B cell (primary cell): ENCODE results near the gene RAB6A. TPM values are rescaled to one million over a fixed set of nuclear protein-coding genes. Genes with fewer than 3 reads are reported as not detected.

Source experiments
- ATAC-seq: fragments of 200-7000 bp; cut with Tn5 transposase; one replicate; pipeline ENCODE4 v1.10.0; 2021; ENCODE audit warnings: low read depth, mild to moderate bottlenecking, moderate number of reproducible peaks, moderate library complexity
- CTCF ChIA-PET: fragments of 350-600 bp; sonication (Branson Sonifier 250); formaldehyde crosslinking; loops from one replicate; lab custom pipeline; 2021; ENCODE audit warnings: antibody characterized with exemption, inconsistent platforms; lab: Charles Lee
- POLR2A ChIA-PET: fragments of 350-600 bp; sonication (Branson Sonifier 250); formaldehyde crosslinking; loops from one replicate; lab custom pipeline; 2021; ENCODE audit warnings: antibody characterized with exemption; lab: Charles Lee
- DNase-seq: peaks from one replicate; pipeline ENCODE4 v3.0.0; 2013
- H2AFZ ChIP-seq: 2 replicates; pipeline ENCODE4 v1.6.1; 2012; ENCODE audit warnings: mild to moderate bottlenecking, low read depth, low read length; ENCODE audit not compliant: insufficient read depth, poor library complexity, severe bottlenecking
- H3K27ac ChIP-seq, 2 donors: 1 replicate in 1 of 2; 2 replicates in 1 of 2; pipeline ENCODE4 v1.5.1; 2012 to 2013; ENCODE audit warnings: low read length in 2 of 2, mild to moderate bottlenecking in 2 of 2, moderate library complexity in 1 of 2
- H3K27me3 ChIP-seq, 4 experiments: fragments of 200-600 bp in 1 of 4; sonication (generic) in 1 of 4; replicated peaks in 1 of 4; 1 replicate in 2 of 4; 2 replicates in 2 of 4; pipeline versions ENCODE4 v1.6.1 to v1.7.0; 2013 to 2016; ENCODE audit warnings: low read length in 3 of 4, mild to moderate bottlenecking in 2 of 4, mixed read lengths in 1 of 4, moderate library complexity in 1 of 4; ENCODE audit not compliant: insufficient read depth in 4 of 4, control insufficient read depth in 3 of 4; ENCODE audit errors: control extremely low read depth in 1 of 4
- H3K36me3 ChIP-seq, 2 experiments: replicated peaks in 1 of 2; 1 replicate in 1 of 2; 2 replicates in 1 of 2; pipeline versions ENCODE4 v1.6.1 to v1.7.1; 2013; ENCODE audit warnings: low read length in 1 of 2; ENCODE audit not compliant: insufficient read depth in 2 of 2, control insufficient read depth in 1 of 2; ENCODE audit errors: control extremely low read depth in 1 of 2, extremely low read depth in 1 of 2
- H3K4me1 ChIP-seq, 2 donors: fragments of 200-600 bp in 1 of 2; sonication (generic) in 1 of 2; 1 replicate in 1 of 2; 2 replicates in 1 of 2; pipeline versions ENCODE4 v1.5.1 to v1.6.1; 2013 to 2017; ENCODE audit warnings: low read length in 2 of 2; ENCODE audit not compliant: control insufficient read depth in 2 of 2, insufficient read depth in 2 of 2
- H3K4me2 ChIP-seq: replicated peaks from 2 replicates; pipeline ENCODE3; 2012; ENCODE audit warnings: mild to moderate bottlenecking, low read depth, low read length; ENCODE audit not compliant: poor library complexity, severe bottlenecking
- H3K4me3 ChIP-seq, 5 experiments: fragments of 200-600 bp in 1 of 5; sonication (generic) in 1 of 5; 1 replicate in 3 of 5; 2 replicates in 2 of 5; pipeline versions ENCODE4 v1.5.1 to v1.7.0; 2011 to 2016; ENCODE audit warnings: low read length in 4 of 5, mild to moderate bottlenecking in 4 of 5, low read depth in 2 of 5, control low read depth in 1 of 5, moderate library complexity in 1 of 5; ENCODE audit not compliant: insufficient read depth in 1 of 5; ENCODE audit errors: control extremely low read depth in 1 of 5, extremely low read depth in 1 of 5
- H3K79me2 ChIP-seq: fragments of 200-600 bp; sonication (generic); one replicate; pipeline ENCODE4 v1.6.0; 2016; ENCODE audit warnings: low read length; ENCODE audit not compliant: control insufficient read depth, insufficient read depth
- H3K9ac ChIP-seq: fragments of 200-600 bp; sonication (generic); 2 replicates; pipeline ENCODE4 v1.6.1; 2017; ENCODE audit warnings: mild to moderate bottlenecking, low read length, moderate library complexity
- H3K9me3 ChIP-seq, 3 donors: one replicate each; pipeline versions ENCODE4 v1.6.1 to v1.7.1; 2013; ENCODE audit warnings: low read length in 2 of 3; ENCODE audit not compliant: control insufficient read depth in 2 of 3, insufficient read depth in 1 of 3; ENCODE audit errors: control extremely low read depth in 1 of 3
- H4K20me1 ChIP-seq: 2 replicates; pipeline ENCODE4 v1.6.0; 2012; ENCODE audit warnings: mild to moderate bottlenecking, low read length; ENCODE audit not compliant: insufficient read depth, control insufficient read depth, poor library complexity, severe bottlenecking
- H3K27ac Mint-ChIP-seq: one replicate; pipeline ENCODE4 v1.8.0; 2021; ENCODE audit warnings: mixed read lengths
- H3K27me3 Mint-ChIP-seq: one replicate; pipeline ENCODE4 v1.8.0; 2021; ENCODE audit warnings: mixed read lengths
- H3K4me1 Mint-ChIP-seq: one replicate; pipeline ENCODE4 v1.8.0; 2021; ENCODE audit warnings: mixed read lengths
- H3K4me3 Mint-ChIP-seq: one replicate; pipeline ENCODE4 v1.8.0; 2021; ENCODE audit warnings: mixed read lengths
- H3K9me3 Mint-ChIP-seq: one replicate; pipeline ENCODE4 v1.8.0; 2022; ENCODE audit warnings: mixed read lengths; ENCODE audit not compliant: insufficient read depth
- CTCF ChIP-seq: fragments of 200-600 bp; IDR thresholded peaks from one replicate; pipeline ENCODE4 v1.8.0; 2022; ENCODE audit warnings: antibody characterized with exemption, mild to moderate bottlenecking
- EZH2 ChIP-seq: IDR thresholded peaks from 2 replicates; pipeline ENCODE4 v1.6.1; 2012; ENCODE audit warnings: borderline replicate concordance, low read depth, mild to moderate bottlenecking, moderate library complexity, low read length; ENCODE audit not compliant: insufficient read depth, poor library complexity, severe bottlenecking
- WGBS: methylation state at CpG from one replicate; pipeline ENCODE4 v1.1.5; 2013; ENCODE audit warnings: missing lambda C conversion rate; ENCODE audit not compliant: insufficient coverage; 5-methylcytosine and 5-hydroxymethylcytosine counted together
- intact Hi-C: fragments of 100-400 bp; cut with micrococcal nuclease; formaldehyde crosslinking; loops from one replicate; pipeline ENCODE4 v1.10.0; 2022
- polyA plus RNA-seq: library from polyadenylated mRNA; depleted of rRNA; stranded (reverse); fragments of >200 nt; gene quantifications from 2 replicates; pipeline ENCODE4 v1.2.3, GENCODE V29; 2012
- total RNA-seq, 2 donors: library from RNA; stranded (reverse); fragments of 120-200 nt in 1 of 2; gene quantifications; 1 replicate in 1 of 2; 2 replicates in 1 of 2; pipeline versions ENCODE4 v1.2.3 to v1.2.4, GENCODE V29; 2013 to 2022

The RAB6A gene
- total and polyA plus RNA-seq, 2 donors (not counting 1 experiment from before 2014, with no cell fraction given), result 17.2 to 70.5 TPM

- Mint-ChIP-seq H3K4me1 (no peaks in the 10 kb centered on the region), H3K27me3 (no peaks in the 10 kb centered on the region), H3K4me3 (no peak overlapping the region), H3K27ac (no peak overlapping the region), H3K9me3 (no peaks in the 10 kb centered on the region)
- no peaks in the 10 kb centered on the region for H3K4me1 ChIP-seq
- peaks cover 4 to 10% of the 10 kb centered on the region in 2 experiments for H3K36me3 ChIP-seq
- no peaks in the 10 kb centered on the region for H3K9me3 ChIP-seq
- H3K27me3 ChIP-seq, result no peaks in the 10 kb centered on the region
- no peak overlapping the region for H3K9ac ChIP-seq
- H3K79me2 ChIP-seq, result peaks cover 26% of the 10 kb centered on the region
- H4K20me1 ChIP-seq, result no peaks in the 10 kb centered on the region
- H3K27ac ChIP-seq, result no peak overlapping the region
- ATAC-seq (no peak), DNase-seq (no peak)
- ChIA-PET POLR2A (no interaction called here), CTCF (no interaction called here)
- H3K4me2 ChIP-seq, result no peak overlapping the region
- intact Hi-C loops, result no loop called here
- no CpG with 5 or more reads among the region's 1 CpG for WGBS
- no peak overlapping the region for H3K4me3 ChIP-seq
- no peak overlapping the region for H2AFZ ChIP-seq
- no peak for TF ChIP-seq EZH2
- no peak for TF ChIP-seq CTCF
These were observed 47.2 kb upstream of the RAB6A start for GRCh38 chr11:73808052-73808451.

DNA sequence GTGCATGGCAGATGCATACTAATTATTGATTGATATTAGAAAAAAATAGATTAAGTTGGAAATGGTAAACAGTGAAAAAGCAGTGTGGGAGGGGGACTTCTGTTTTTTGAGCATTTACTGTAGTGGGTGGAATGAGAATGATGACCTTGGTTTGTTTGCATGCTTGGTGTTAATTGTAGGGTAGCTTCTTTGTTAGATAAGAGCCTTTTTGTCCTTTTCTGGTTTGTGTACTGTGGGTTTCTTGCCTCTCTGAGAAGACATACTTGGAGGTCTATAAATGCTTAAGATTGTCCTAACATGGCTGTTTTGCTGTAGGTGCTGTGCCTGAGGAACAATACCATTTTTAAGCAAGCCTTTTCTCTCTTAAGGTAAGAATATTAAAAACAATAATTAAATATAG, 43.8 kb upstream of the RAB6A start:
- no peaks in the 10 kb centered on the region for H3K4me1 Mint-ChIP-seq
- H3K4me2 ChIP-seq, result no peak overlapping the region
- H3K27me3 ChIP-seq, result no peaks in the 10 kb centered on the region
- H3K4me3 ChIP-seq, result no peak overlapping the region
- no peak overlapping the region for H3K27ac ChIP-seq
- POLR2A ChIA-PET, result no interaction called here
- no peak overlapping the region for H3K4me3 Mint-ChIP-seq
- no peak overlapping the region for H3K27ac Mint-ChIP-seq
- H3K36me3 ChIP-seq, result peaks cover 3 to 10% of the 10 kb centered on the region in 2 experiments
- ATAC-seq, result no peak
- no peaks in the 10 kb centered on the region for H3K4me1 ChIP-seq
- intact Hi-C loops, result no loop called here
- no peaks in the 10 kb centered on the region for H3K9me3 Mint-ChIP-seq
- peaks cover 29% of the 10 kb centered on the region for H3K79me2 ChIP-seq
- no peak for DNase-seq
- CTCF ChIA-PET, result no interaction called here
- H2AFZ ChIP-seq, result no peak overlapping the region
- no peaks in the 10 kb centered on the region for H3K9me3 ChIP-seq
- TF ChIP-seq EZH2 (no peak), CTCF (no peak)
- no peaks in the 10 kb centered on the region for H3K27me3 Mint-ChIP-seq
- no peak overlapping the region for H3K9ac ChIP-seq
- no peaks in the 10 kb centered on the region for H4K20me1 ChIP-seq
